T-cell (primary cell): ENCODE measurements around the gene UNC79. TPM values are rescaled to one million over a fixed set of nuclear protein-coding genes. Genes with fewer than 3 reads are reported as not detected.

ENCODE experiments used
- ATAC-seq, 4 experiments: fragments of 200-7000 bp in 3 of 4; fragments of 150-1000 bp in 1 of 4; cut with Tn5 transposase; replicated peaks in 1 of 4; 1 replicate in 3 of 4; 2 replicates in 1 of 4; pipeline ENCODE4 v1.10.0; 2021; ENCODE audit warnings: moderate library complexity in 3 of 4, mild to moderate bottlenecking in 2 of 4, moderate number of reproducible peaks in 1 of 4
- CTCF ChIA-PET, 2 donors: fragments of 300-600 bp; sonication (Branson Sonifier 250); formaldehyde crosslinking; loops; one replicate each; lab custom pipeline; 2022; ENCODE audit warnings: antibody characterized with exemption in 2 of 2; lab: Charles Lee
- POLR2A ChIA-PET, 2 donors: fragments of 300-600 bp; sonication (Branson Sonifier 250); formaldehyde crosslinking; loops; one replicate each; lab custom pipeline; 2022; ENCODE audit warnings: antibody characterized with exemption in 2 of 2; lab: Charles Lee
- DNase-seq, 35 experiments: peaks; one replicate each; pipeline versions ENCODE4 v3.0.0 to v3.0.0-alpha.2; 2013 to 2023
- H3K27ac ChIP-seq: one replicate; pipeline ENCODE4 v1.5.1; 2013; ENCODE audit warnings: low read length
- H3K27me3 ChIP-seq, 2 experiments: replicated peaks in 1 of 2; 1 replicate in 1 of 2; 2 replicates in 1 of 2; pipeline versions ENCODE4 v1.6.1 to v1.7.0; 2013; ENCODE audit warnings: low read length in 1 of 2, mixed read lengths in 1 of 2; ENCODE audit not compliant: control insufficient read depth in 2 of 2, insufficient read depth in 2 of 2; ENCODE audit errors: extremely low read depth in 1 of 2
- H3K36me3 ChIP-seq, 2 donors: 1 replicate in 1 of 2; 2 replicates in 1 of 2; pipeline versions ENCODE4 v1.6.1 to v1.7.0; 2013; ENCODE audit warnings: low read length in 1 of 2; ENCODE audit not compliant: control insufficient read depth in 2 of 2, insufficient read depth in 1 of 2; ENCODE audit errors: extremely low read depth in 1 of 2
- H3K4me1 ChIP-seq, 2 experiments: 1 replicate in 1 of 2; 2 replicates in 1 of 2; pipeline versions ENCODE4 v1.6.1 to v1.7.0; 2013; ENCODE audit warnings: low read length in 2 of 2, mixed read lengths in 1 of 2; ENCODE audit not compliant: insufficient read depth in 2 of 2, control insufficient read depth in 1 of 2; ENCODE audit errors: extremely low read depth in 1 of 2
- H3K4me3 ChIP-seq, 2 donors: 1 replicate in 1 of 2; 2 replicates in 1 of 2; pipeline versions ENCODE4 v1.5.1 to v1.7.0; 2013; ENCODE audit warnings: mild to moderate bottlenecking in 2 of 2, low read length in 1 of 2, moderate library complexity in 1 of 2; ENCODE audit not compliant: control insufficient read depth in 1 of 2; ENCODE audit errors: extremely low read depth in 1 of 2
- H3K9me3 ChIP-seq: 2 replicates; pipeline ENCODE4 v1.7.0; 2013
- H3K27ac Mint-ChIP-seq, 2 donors: one replicate each; pipeline ENCODE4 v1.8.0; 2020 to 2021; ENCODE audit warnings: mild to moderate bottlenecking in 2 of 2, mixed read lengths in 2 of 2
- H3K27me3 Mint-ChIP-seq, 2 donors: one replicate each; pipeline ENCODE4 v1.8.0; 2021 to 2022; ENCODE audit warnings: mixed read lengths in 2 of 2
- H3K36me3 Mint-ChIP-seq: one replicate; pipeline ENCODE4 v1.8.0; 2021; ENCODE audit warnings: mixed read lengths
- H3K4me1 Mint-ChIP-seq, 3 donors: one replicate each; pipeline ENCODE4 v1.8.0; 2020 to 2022; ENCODE audit warnings: mixed read lengths in 3 of 3, mild to moderate bottlenecking in 1 of 3
- H3K4me3 Mint-ChIP-seq, 3 donors: one replicate each; pipeline ENCODE4 v1.8.0; 2020 to 2022; ENCODE audit warnings: mild to moderate bottlenecking in 3 of 3, mixed read lengths in 3 of 3, moderate library complexity in 3 of 3
- H3K9me3 Mint-ChIP-seq, 3 donors: one replicate each; pipeline ENCODE4 v1.8.0; 2020 to 2022; ENCODE audit warnings: mixed read lengths in 3 of 3
- WGBS: methylation state at CpG from one replicate; pipeline ENCODE4 v1.1.5; 2013; ENCODE audit warnings: missing lambda C conversion rate; ENCODE audit not compliant: insufficient coverage; 5-methylcytosine and 5-hydroxymethylcytosine counted together
- total RNA-seq, 35 experiments: library from RNA in 6 of 35; stranded (reverse) in 6 of 35; fragments of 120-200 nt in 1 of 35; gene quantifications; one replicate each; pipeline versions ENCODE4 v1.2.1 to v1.2.4 and lab custom pipeline; 2013 to 2026

The UNC79 gene
- total RNA-seq, 5 donors from 2014 or later (not counting 1 experiment from before 2014, with no cell fraction given) = 0.06 to 0.07 TPM; not detected in 3

DNA sequence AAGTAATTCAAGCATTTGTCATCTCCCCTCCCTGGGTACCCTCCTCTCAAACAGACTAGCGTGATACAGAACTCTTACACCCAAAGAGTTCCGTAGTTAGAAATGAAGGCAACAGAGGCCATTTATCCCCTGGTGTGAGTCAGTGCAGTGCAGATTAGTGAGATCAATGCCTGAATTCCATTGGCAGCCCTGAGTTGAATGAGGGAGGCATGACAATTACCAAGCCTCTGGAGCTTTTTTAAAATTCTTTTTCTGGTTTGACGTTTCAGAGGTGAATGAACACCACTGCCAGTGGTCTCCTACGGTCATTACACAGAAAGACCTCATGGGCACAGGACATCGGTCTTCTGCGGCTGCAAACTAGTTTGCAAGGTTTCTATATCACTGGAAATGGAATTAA lies 263.2 kb downstream of the UNC79 start:
- H3K9me3 Mint-ChIP-seq = peaks cover 3 to 8% (median 5%) of the 10 kb centered on the region in 3 donors

DNA sequence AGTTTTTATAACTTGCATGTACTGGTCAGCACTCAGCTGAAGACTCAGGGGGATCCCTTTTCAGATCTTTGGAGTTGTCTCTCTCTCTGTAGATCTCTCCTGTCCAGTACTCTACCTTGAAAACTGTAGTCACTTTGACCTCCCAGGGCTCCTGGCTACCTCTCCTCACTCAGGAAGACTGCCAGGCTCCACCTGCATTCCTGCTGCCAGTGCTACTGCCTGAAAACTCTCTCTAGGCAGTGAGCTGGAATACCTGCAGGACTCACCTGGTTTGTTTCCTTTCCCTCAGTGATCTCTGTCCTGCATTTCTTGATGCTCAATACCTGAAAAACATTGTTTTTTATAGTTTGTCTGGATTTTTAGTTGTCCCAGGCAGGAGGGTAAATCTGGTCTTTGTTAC lies 270.2 kb downstream of the UNC79 start:
- H3K36me3 Mint-ChIP-seq = no peaks in the 10 kb centered on the region
- CTCF ChIA-PET = no interaction called here
- H3K9me3 ChIP-seq = no peaks in the 10 kb centered on the region
- H3K27ac ChIP-seq = no peak overlapping the region
- H3K27me3 Mint-ChIP-seq = peaks cover 20 to 33% of the 10 kb centered on the region in 2 donors
- no peaks in the 10 kb centered on the region for H3K36me3 ChIP-seq
- no peak overlapping the region for H3K4me3 ChIP-seq
- no peak for ATAC-seq
- no peaks in the 10 kb centered on the region for H3K4me1 Mint-ChIP-seq
- H3K27ac Mint-ChIP-seq = no peak overlapping the region
- DNase-seq = no peak
- H3K4me1 ChIP-seq = no peaks in the 10 kb centered on the region
- H3K4me3 Mint-ChIP-seq = no peak overlapping the region
- POLR2A ChIA-PET = interaction anchor here in 1 of 2 donors (0.7 kb wide), 1 partner anchor 21 kb away, joined by 4 read pairs; no protein-coding TSS in a partner anchor
- H3K27me3 ChIP-seq = peaks cover 0 to 17% of the 10 kb centered on the region in 2 experiments
- H3K9me3 Mint-ChIP-seq = peaks cover 11 to 24% (median 13%) of the 10 kb centered on the region in 3 donors

More for the DNA sequence above, 263.2 kb downstream of the UNC79 start:
- H3K27me3 ChIP-seq = peaks cover 0 to 3% of the 10 kb centered on the region in 2 experiments
- no peaks in the 10 kb centered on the region for H3K9me3 ChIP-seq
- no peak overlapping the region for H3K4me3 ChIP-seq
- H3K27ac ChIP-seq = no peak overlapping the region
- Mint-ChIP-seq H3K27me3 (peaks cover 8 to 14% of the 10 kb centered on the region in 2 donors), H3K4me3 (no peak overlapping the region), H3K36me3 (no peaks in the 10 kb centered on the region), H3K27ac (no peak overlapping the region), H3K4me1 (no peaks in the 10 kb centered on the region)
- H3K4me1 ChIP-seq = no peaks in the 10 kb centered on the region
- WGBS = no CpG with 5 or more reads among the region's 6 CpGs
- ATAC-seq (no peak), DNase-seq (no peak)
- H3K36me3 ChIP-seq = no peaks in the 10 kb centered on the region
- CTCF ChIA-PET = no interaction called here
- POLR2A ChIA-PET = no interaction called here

DNA sequence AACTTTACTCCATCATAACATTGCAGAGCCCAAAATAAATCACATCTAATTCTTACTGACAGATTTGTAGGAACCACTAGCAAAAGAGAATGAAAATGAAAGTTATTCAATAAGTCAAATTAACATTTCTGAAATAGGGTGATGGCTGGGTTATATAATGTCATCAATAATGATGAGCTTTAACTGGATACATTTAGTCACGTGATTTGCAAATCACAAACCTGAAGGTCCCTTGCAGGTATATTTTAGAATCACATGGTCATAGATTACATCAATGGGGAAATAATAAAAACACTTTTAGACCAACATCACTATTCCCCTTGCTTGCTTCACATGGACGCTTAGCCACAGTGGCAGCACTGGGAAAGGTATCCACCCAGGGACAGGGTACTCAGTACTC lies 270.8 kb downstream of the UNC79 start:
- DNase-seq = no peak
- CTCF ChIA-PET = no interaction called here
- POLR2A ChIA-PET = no interaction called here
- Histone ChIP-seq H3K9me3 (no peaks in the 10 kb centered on the region), H3K4me1 (no peaks in the 10 kb centered on the region), H3K36me3 (no peaks in the 10 kb centered on the region), H3K4me3 (no peak overlapping the region), H3K27ac (no peak overlapping the region), H3K27me3 (peaks cover 0 to 18% of the 10 kb centered on the region in 2 experiments)
- no peak overlapping the region for H3K4me3 Mint-ChIP-seq
- peaks cover 11 to 24% (median 11%) of the 10 kb centered on the region in 3 donors for H3K9me3 Mint-ChIP-seq
- H3K4me1 Mint-ChIP-seq = no peaks in the 10 kb centered on the region
- no peaks in the 10 kb centered on the region for H3K36me3 Mint-ChIP-seq
- ATAC-seq = no peak
- peaks cover 20 to 33% of the 10 kb centered on the region in 2 donors for H3K27me3 Mint-ChIP-seq
- WGBS = no CpG with 5 or more reads among the region's 2 CpGs
- H3K27ac Mint-ChIP-seq = no peak overlapping the region

DNA sequence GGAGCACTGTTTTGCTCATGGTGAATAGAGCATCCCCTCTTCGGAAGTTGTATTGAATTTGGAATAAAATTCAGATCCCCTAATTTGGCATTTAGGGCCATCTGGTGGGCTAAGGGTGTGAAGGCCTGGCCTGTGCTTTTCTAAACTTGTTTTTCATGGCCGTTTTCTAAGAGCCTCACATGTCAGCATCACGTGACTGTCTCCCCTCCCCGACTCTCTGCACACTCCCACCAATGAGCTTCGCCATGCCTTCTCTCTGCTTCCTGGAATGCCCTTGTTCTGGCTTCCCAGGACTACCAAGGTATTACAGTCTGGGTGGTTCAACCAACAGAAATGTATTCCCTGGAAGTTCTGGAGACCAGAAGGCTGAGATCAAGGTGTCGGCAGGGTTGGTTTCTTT lies 272.2 kb downstream of the UNC79 start:
- no peaks in the 10 kb centered on the region for H3K36me3 ChIP-seq

DNA sequence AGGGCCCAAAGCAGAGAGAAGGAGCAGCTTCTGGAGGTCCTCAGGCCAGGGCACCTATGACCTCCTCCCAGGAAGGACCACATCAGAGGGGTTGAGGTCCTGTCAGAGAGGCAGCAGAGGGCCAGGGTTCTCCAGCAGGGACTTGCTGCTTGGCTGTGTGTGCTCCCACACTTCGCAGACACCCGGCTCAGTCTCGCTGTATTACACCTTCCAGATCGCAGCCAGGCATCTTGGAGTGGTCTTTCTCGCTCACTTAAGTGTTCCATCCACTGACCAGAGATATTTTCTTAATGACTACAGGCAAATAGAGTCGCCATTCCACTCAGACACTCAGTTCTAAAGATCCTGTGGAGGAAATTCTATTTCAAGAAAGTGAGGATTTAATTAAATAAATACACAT lies 273.2 kb downstream of the UNC79 start:
- H3K9me3 Mint-ChIP-seq = peaks cover 8 to 18% (median 11%) of the 10 kb centered on the region in 3 donors
- H3K4me1 ChIP-seq = no peaks in the 10 kb centered on the region
- no peak overlapping the region for H3K27ac ChIP-seq
- peaks cover 20 to 33% of the 10 kb centered on the region in 2 donors for H3K27me3 Mint-ChIP-seq
- H3K4me3 ChIP-seq = no peak overlapping the region
- CTCF ChIA-PET = no interaction called here
- no peaks in the 10 kb centered on the region for H3K36me3 ChIP-seq
- peaks cover 0 to 21% of the 10 kb centered on the region in 2 experiments for H3K27me3 ChIP-seq
- ATAC-seq (no peak), DNase-seq (no peak)
- H3K4me1 Mint-ChIP-seq = no peaks in the 10 kb centered on the region
- H3K4me3 Mint-ChIP-seq = no peak overlapping the region
- H3K27ac Mint-ChIP-seq = no peak overlapping the region
- no peaks in the 10 kb centered on the region for H3K9me3 ChIP-seq
- POLR2A ChIA-PET = no interaction called here
- WGBS = 95% methylated on average over 4 of the region's 6 CpGs
- H3K36me3 Mint-ChIP-seq = no peaks in the 10 kb centered on the region

More for the DNA sequence above, 272.2 kb downstream of the UNC79 start:
- WGBS = 62% methylated on average over 4 of the region's 6 CpGs
- Histone ChIP-seq H3K9me3 (no peaks in the 10 kb centered on the region), H3K4me3 (no peak overlapping the region), H3K27me3 (peaks cover 0 to 18% of the 10 kb centered on the region in 2 experiments), H3K4me1 (no peaks in the 10 kb centered on the region), H3K27ac (no peak overlapping the region)
- no peak for ATAC-seq
- CTCF ChIA-PET = no interaction called here
- Mint-ChIP-seq H3K4me3 (no peak overlapping the region), H3K4me1 (no peaks in the 10 kb centered on the region), H3K36me3 (no peaks in the 10 kb centered on the region), H3K27ac (no peak overlapping the region), H3K9me3 (peaks cover 10 to 23% (median 11%) of the 10 kb centered on the region in 3 donors), H3K27me3 (peaks cover 20 to 33% of the 10 kb centered on the region in 2 donors)
- POLR2A ChIA-PET = no interaction called here
- no peak for DNase-seq

DNA sequence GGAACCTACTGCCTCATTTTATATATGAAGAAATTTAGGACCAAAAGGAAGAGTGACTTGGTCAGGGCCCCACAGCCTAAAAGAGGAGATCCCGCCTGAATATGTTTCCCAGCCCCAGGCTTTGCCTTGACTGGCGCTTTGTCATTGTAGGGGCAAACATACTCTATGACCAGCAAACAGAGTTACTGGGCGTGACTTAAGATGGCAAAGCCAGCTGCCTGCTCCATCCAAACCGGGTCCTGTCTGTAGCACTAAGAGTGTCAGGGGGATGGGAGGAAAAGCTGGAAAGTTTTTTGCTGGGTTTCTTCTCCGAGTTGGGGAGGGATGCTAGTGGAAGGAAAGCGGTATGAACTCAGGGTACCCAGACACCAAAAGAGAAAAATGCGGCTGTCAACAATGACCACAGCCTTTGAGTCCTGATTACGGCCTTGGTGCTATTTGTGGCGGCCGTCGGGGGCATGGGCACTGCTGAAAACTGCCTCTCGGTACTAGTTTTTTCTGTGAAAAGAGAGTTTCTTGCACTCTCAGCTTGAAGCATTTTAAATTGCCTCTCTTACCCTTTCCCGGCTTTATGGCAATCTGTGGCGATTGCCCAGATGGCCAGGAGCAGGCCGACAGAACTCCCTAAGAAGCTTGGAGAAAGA lies 274.9 kb downstream of the UNC79 start:
- Histone ChIP-seq H3K4me1 (no peaks in the 10 kb centered on the region), H3K36me3 (no peaks in the 10 kb centered on the region), H3K9me3 (no peaks in the 10 kb centered on the region), H3K4me3 (no peak overlapping the region), H3K27me3 (peaks cover 0 to 22% of the 10 kb centered on the region in 2 experiments), H3K27ac (no peak overlapping the region)
- POLR2A ChIA-PET = no interaction called here
- ATAC-seq (no peak), DNase-seq (no peak)
- CTCF ChIA-PET = no interaction called here
- H3K4me3 Mint-ChIP-seq = no peak overlapping the region
- peaks cover 0 to 6% (median 4%) of the 10 kb centered on the region in 3 donors for H3K9me3 Mint-ChIP-seq
- WGBS = 86% methylated on average over 14 of the region's 15 CpGs
- no peak overlapping the region for H3K27ac Mint-ChIP-seq
- H3K36me3 Mint-ChIP-seq = no peaks in the 10 kb centered on the region
- H3K4me1 Mint-ChIP-seq = no peaks in the 10 kb centered on the region
- H3K27me3 Mint-ChIP-seq = peaks cover 20 to 35% of the 10 kb centered on the region in 2 donors
